ENCODE data around the gene PRKN.
"Not testable (repeated sequence)": the region's sequence is repeated elsewhere in the genome, so short reads cannot be mapped to it uniquely, and the experiment has no call there.

PRKN gene

DNA sequence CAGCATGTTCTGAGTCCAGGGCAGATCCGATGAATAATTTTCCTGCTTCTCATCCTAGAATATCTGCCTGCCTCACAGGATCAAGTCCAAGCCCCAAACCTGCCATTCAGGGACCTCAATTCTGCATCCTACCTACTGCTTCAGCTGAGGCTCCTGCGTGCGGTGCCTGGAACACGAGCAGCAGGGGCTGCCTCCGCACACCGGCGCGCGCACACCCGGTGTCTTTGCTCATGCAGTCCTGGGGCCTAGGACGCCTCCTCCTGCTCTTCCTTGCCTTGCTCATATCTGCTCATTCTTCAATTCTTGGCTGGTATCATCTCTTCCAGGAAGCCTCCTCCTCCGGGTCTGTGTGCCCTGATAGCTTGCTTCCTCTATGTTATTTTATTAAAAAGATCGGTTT lies 1372.6 kb downstream of the PRKN start:
- DNase-seq: no peak

DNA sequence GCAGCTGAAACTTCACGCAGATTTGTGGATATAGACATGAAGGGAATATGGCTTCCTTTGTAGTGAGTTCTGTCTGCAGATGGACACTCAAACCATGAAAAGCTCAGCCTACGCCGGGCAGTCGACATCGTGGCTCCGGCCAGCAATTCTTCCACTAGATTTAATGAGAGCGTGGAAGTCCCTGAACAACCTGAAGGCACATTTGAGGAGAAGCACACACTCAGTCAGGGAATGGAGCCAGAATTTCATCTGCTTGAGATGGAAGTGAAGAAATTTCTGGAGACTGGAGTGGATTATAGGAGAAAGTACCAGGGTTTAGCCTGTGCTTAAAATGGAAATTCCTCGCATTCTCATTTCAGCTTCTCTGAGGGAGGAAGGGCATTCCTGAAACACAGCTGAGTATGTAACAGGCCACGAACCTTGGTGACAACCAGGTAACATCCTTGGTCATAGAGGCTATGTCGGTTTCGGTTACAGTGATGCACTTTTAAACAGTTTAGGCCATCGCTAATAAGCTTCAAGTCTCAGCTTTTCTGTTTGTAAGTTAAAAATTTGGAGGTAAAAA lies 1373.2 kb downstream of the PRKN start:
- DNase-seq: no peak

DNA sequence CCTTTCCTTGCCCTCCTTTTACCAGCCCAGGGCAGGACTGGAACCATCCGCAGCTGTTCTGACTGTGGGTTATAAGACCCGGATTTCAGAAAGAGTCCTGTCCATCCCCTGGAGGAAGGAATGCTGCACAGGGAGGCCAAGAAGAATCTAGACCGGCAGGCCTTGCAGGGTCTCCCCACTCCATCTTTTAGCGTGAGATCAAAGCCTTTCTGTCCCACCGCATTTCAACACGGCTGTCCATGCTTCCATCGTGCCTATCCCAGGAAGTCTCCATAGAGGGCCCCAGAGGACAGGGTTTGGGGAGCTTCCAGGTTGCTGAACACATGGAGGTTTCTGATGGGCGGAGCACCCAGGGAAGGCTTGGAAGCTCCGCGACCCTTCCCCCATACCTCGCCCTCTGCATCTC lies 1374.4 kb downstream of the PRKN start:
- no peak for DNase-seq

- no peak for DNase-seq
These were observed 1375.7 kb downstream of the PRKN start for GRCh38 chr6:161351858-161352257.

GRCh38 chr6:161349886-161350285 lies 1377.7 kb downstream of the PRKN start:
- no peak for DNase-seq

GRCh38 chr6:161348628-161348994 lies 1379.0 kb downstream of the PRKN start:
- DNase-seq: no peak

DNA sequence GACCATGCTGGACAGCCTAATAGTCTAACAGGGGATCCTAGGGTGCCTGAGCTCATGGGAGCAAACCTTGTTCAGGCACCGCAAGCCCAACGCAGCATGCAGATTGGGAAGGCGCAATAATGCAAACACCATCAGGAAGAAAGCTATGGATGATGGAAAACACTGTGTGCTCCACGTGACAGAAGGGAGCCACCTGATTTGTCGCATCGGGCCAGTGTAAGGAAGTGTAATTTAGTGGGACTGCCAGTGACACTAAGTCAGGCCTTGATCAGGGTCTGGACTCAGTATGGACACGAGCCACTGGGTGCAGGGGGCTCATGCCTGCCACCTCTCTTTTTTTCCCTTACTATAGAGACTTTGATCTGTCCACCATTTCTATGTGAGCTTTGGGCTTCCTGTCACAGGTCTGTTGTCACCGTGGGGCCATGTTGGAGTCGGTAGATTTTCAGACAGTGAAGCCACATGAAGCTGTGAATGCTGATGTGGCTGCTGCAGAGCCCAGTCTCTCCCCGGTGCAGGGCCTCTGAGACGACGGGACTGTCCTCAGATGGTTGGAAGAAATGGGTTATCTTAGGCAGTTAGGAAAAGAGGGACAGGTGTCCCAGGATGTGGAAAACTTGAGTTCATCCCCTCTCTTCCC lies 1379.5 kb downstream of the PRKN start:
- DNase-seq: no peak

DNA sequence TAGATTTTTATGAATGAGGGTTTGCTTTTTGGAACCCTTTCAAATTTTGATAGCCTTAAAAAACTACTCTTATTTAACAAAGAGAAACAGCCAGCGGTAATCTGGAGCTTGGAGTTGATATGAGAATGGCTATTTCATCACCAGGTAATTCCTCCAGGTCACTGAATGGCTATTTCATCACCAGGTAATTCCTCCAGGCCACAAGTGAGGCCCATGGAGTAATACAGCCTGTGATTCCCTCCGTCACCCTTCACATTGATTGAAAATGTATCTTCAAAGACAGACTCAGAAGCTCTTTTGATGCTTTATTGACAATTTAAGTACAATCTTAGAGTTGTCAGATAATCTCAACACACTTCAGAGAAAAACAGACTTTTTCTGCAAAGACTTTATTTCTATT lies 1380.4 kb downstream of the PRKN start:
- no peak for DNase-seq

GRCh38 chr6:161346717-161347116 lies 1380.8 kb downstream of the PRKN start:
- no peak for DNase-seq

DNA sequence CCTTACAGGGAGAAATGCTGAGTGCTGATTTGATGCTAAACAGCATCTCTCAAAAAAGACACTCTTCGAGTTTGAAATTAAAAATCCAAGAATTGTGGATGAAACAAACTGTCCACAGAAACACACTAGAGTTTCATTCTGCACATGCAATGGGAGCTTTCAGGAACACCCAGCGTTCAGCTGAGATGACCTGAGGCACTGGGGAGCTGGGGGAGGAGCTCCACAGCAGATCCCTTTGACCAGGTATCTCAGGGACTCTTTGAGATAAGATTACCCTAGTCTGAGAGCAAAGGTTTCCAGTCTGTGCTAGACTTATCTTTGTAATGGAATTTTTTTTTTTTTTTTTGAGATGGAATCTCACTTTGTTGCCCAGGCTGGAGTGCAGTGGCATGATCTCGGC lies 1382.9 kb downstream of the PRKN start:
- no peak for DNase-seq

DNA sequence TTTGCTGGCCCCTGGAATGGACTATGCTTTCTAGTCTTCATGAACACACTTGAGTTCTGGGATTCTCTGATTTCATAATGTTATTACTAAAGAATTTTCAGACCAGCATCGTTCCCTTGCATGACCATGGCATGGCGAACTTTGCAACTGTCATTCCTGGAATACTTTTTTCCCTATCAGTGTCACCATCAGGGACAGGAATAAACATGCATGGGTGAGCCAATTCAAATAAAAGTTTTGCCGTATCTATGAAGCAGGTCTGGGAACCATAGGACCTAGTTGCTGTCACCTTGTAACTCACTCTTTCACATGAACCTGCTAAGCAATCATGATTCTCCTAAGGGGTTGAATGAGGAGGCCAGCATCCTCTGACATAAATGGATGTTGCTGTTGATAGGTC lies 1385.5 kb downstream of the PRKN start:
- DNase-seq: no peak

- no peak for DNase-seq
These were observed 1385.9 kb downstream of the PRKN start for GRCh38 chr6:161341638-161342037.

DNA sequence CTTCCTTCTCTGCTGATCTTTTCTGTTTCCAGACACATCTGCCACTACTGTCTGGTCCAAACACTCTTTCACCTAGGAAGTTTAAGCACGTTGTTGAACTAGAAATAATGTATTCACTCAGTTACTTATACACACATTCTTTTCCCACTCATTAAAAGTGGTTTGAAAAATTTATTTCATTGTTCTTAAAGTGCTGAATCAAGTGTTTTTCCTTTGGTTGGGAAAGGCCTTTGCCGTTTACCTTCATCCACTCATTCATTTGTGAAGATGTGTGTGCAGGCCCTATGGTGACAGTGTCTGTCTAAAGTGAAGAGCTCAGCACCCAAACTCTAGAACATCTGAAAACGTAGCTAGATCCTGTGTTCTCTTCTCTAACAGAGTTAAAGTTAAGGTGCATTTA lies 1389.6 kb downstream of the PRKN start:
- no peak for DNase-seq

DNA sequence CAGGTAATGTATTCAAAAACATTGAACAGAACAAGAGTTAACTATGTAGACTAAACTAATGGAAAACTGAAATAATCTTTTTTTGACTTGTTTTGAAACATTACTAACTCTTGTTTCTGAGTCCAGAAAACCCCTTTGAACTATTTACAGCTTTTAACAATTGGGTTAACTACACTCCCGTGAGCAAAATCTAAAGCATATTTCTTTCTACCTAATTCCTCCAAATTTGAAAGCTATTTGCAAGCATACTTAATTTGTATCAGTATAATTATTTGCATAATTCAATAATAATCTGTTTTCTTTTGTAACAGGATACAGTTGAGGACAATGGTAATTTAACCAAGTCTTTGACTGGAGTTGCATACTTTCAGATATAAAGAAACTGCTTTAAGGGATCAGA lies 1391.1 kb downstream of the PRKN start:
- no peak for DNase-seq

- DNase-seq: no peak
These were observed 1394.2 kb downstream of the PRKN start for GRCh38 chr6:161333410-161333809.

DNA sequence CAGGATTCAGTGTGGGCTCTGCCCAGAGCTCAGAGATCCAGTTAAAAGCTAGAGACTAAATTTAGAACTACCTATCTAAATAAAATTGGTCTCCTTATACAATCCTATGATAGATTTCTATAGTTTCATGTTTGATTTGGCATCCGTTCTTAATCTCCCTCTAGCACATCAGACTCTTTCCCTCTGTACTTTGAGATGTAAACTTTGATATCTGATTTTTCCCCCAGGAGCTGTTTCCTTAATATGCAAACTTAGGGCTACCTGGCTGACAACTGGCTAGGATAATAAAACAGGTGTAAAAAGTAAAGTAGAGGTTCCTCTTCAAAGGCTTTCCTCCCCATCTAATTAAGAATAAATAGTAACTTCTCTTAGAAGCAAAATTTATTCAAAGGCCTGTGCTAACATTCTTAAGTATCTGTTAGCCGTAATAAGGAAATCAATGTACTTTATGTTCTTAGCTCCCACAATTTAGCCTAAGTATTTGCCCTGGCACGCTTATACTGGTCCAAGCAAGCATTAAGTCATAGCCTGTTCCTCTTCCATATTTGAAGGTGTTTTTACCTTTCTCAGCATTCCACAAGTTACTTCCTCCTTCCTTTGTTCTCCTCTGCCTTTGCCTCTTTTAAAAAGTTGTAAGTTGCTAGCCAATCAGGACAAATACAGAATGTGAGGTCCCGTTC lies 1396.0 kb downstream of the PRKN start:
- not testable (repeated sequence) for DNase-seq

GRCh38 chr6:161327360-161327953 lies 1400.1 kb downstream of the PRKN start:
- no peak for DNase-seq

DNA sequence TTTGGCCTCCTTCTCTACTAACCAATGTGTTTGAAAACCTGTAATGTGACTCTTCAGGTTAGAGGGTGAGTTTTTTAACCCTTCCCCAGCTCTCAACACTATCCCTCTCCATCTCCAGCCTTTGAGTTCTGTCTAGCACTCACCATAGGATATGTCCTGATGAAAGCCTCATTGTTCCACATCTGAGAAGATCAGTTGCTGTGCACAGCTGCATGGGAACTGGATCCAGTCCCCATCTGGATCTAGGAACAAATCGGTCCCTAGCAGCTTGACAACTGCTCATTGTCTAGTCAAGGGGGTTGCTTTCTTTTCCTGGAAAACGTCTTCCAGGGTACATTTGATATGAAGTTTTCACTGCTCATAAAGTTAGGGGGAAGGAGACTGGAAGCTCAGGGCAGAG lies 1408.3 kb downstream of the PRKN start:
- DNase-seq: no peak

- DNase-seq: no peak
These were observed 1409.1 kb downstream of the PRKN start for GRCh38 chr6:161318456-161318855.

DNA sequence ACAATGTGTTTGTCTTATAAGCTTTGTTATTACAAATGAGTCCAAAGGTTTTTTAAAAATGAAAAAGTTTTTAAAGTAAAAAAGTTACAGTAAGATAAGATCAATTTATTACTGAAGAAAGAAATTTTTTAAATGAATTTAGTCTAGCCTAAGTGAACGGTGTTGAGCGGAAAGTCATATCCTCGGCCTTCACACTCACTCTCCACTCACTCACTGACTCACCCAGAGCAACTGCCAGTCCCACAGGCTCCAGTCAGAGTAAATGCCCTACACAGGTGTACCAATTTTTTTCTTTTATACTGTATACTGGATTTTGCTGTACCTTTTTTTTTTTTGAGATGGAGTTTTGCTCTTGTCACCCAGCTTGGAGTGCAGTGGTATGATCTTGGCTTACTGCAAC lies 1411.0 kb downstream of the PRKN start:
- no peak for DNase-seq

DNA sequence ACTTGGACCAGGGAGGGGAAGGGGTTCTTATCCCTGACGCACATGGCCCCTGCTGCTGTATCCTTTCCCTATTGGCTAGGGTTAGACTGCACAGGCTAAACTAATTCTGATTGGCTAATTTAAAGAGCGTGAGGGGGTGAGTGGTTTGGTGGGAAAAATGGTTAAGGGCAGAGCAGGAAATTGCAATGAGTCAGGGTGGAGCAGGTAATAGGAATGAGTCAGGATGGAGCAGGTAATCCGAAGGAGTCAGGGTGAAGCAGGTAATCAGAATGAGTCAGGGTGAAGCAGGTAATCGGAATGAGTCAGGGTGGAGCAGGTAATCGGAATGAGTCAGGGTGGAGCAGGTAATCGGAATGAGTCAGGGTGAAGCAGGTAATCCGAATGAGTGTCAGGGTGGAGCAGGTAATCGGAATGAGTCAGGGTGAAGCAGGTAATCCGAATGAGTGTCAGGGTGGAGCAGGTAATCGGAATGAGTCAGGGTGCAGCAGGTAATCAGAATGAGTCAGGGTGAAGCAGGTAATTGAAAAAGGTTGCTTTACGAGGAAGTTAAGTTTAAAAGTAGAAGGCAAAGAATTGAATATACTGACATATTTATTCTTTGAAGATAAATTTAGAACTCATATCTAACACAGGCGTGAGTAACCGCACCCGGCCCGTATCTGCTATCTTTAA lies 1412.2 kb downstream of the PRKN start:
- not testable (repeated sequence) for DNase-seq

GRCh38 chr6:161314541-161315245 lies 1412.9 kb downstream of the PRKN start:
- DNase-seq: not testable (repeated sequence)

- no peak for DNase-seq
These were observed 1413.5 kb downstream of the PRKN start for GRCh38 chr6:161313940-161314509.

Measured in stimulated activated CD4-positive, alpha-beta T cell treated with anti-CD3 and anti-CD28 coated beads, Interleukin-4, amount 100 ng/mL, for 4 hours (primary cell).